CD14-positive monocyte (primary cell): ENCODE measurements around the gene FKBP4. TPM values are rescaled to one million over a fixed set of nuclear protein-coding genes. Genes with fewer than 3 reads are reported as not detected.

ENCODE experiments used
- DNase-seq, 3 donors: peaks; one replicate each; pipeline ENCODE4 v3.0.0-alpha.2; 2011 to 2022
- H2AFZ ChIP-seq: 2 replicates; pipeline ENCODE4 v1.6.0; 2012; ENCODE audit warnings: mild to moderate bottlenecking, low read depth, low read length, inconsistent platforms; ENCODE audit not compliant: insufficient read depth, poor library complexity, severe bottlenecking
- H3K27ac ChIP-seq, 2 donors: 1 replicate in 1 of 2; 2 replicates in 1 of 2; pipeline ENCODE4 v1.5.1; 2012 to 2013; ENCODE audit warnings: low read length in 2 of 2, control low read depth in 1 of 2, inconsistent platforms in 1 of 2, low read depth in 1 of 2, mild to moderate bottlenecking in 1 of 2
- H3K27me3 ChIP-seq, 2 donors: one replicate each; pipeline versions ENCODE4 v1.6.0 to v1.6.1; 2011 to 2013; ENCODE audit warnings: low read length in 2 of 2; ENCODE audit not compliant: control insufficient read depth in 2 of 2, insufficient read depth in 2 of 2
- H3K36me3 ChIP-seq, 2 donors: replicated peaks in 1 of 2; 1 replicate in 1 of 2; 2 replicates in 1 of 2; pipeline versions ENCODE4 v1.5.1 to v1.6.1; 2012 to 2013; ENCODE audit warnings: low read length in 2 of 2, control low read depth in 1 of 2, inconsistent platforms in 1 of 2, mild to moderate bottlenecking in 1 of 2; ENCODE audit not compliant: insufficient read depth in 2 of 2, control insufficient read depth in 1 of 2
- H3K4me1 ChIP-seq, 2 donors: 1 replicate in 1 of 2; 2 replicates in 1 of 2; pipeline versions ENCODE4 v1.5.1 to v1.6.1; 2012 to 2013; ENCODE audit warnings: low read length in 2 of 2, control low read depth in 1 of 2, inconsistent platforms in 1 of 2, mild to moderate bottlenecking in 1 of 2, moderate library complexity in 1 of 2; ENCODE audit not compliant: insufficient read depth in 2 of 2, control insufficient read depth in 1 of 2
- H3K4me2 ChIP-seq: replicated peaks from 2 replicates; pipeline ENCODE3; 2012; ENCODE audit warnings: low read length, moderate library complexity, mild to moderate bottlenecking; ENCODE audit not compliant: poor library complexity, severe bottlenecking; ENCODE audit errors: extremely low read depth
- H3K4me3 ChIP-seq, 3 experiments: fragments of 200-600 bp in 1 of 3; sonication (generic) in 1 of 3; replicated peaks in 1 of 3; 1 replicate in 2 of 3; 2 replicates in 1 of 3; pipeline ENCODE4 v1.5.1; 2011 to 2013; ENCODE audit warnings: low read length in 3 of 3, mild to moderate bottlenecking in 3 of 3, control low read depth in 2 of 3, low read depth in 2 of 3, inconsistent platforms in 1 of 3, moderate library complexity in 1 of 3
- H3K79me2 ChIP-seq: 2 replicates; pipeline ENCODE4 v1.6.0; 2012; ENCODE audit warnings: mild to moderate bottlenecking, control low read depth, inconsistent platforms, low read length, moderate library complexity; ENCODE audit not compliant: insufficient read depth
- H3K9ac ChIP-seq: 2 replicates; pipeline ENCODE4 v1.6.0; 2017; ENCODE audit warnings: low read length, mild to moderate bottlenecking; ENCODE audit not compliant: insufficient read depth, poor library complexity, severe bottlenecking
- H3K9me3 ChIP-seq, 2 donors: replicated peaks in 1 of 2; 1 replicate in 1 of 2; 2 replicates in 1 of 2; pipeline versions ENCODE4 v1.5.1 to v1.6.1; 2012 to 2013; ENCODE audit warnings: low read length in 2 of 2, control low read depth in 1 of 2; ENCODE audit not compliant: control insufficient read depth in 1 of 2, insufficient read depth in 1 of 2
- H4K20me1 ChIP-seq: 2 replicates; pipeline ENCODE4 v1.6.0; 2012; ENCODE audit warnings: mild to moderate bottlenecking, low read length, control low read depth, moderate library complexity; ENCODE audit not compliant: insufficient read depth
- H3K27ac Mint-ChIP-seq, 7 donors: one replicate each; pipeline ENCODE4 v1.8.0; 2020; ENCODE audit warnings: mild to moderate bottlenecking in 7 of 7, mixed read lengths in 7 of 7, moderate library complexity in 6 of 7, inconsistent platforms in 2 of 7
- H3K27me3 Mint-ChIP-seq, 3 donors: one replicate each; pipeline ENCODE4 v1.8.0; 2021 to 2022; ENCODE audit warnings: low read depth in 3 of 3, mild to moderate bottlenecking in 3 of 3, mixed read lengths in 3 of 3, moderate library complexity in 3 of 3, inconsistent platforms in 1 of 3
- H3K36me3 Mint-ChIP-seq, 2 donors: one replicate each; pipeline ENCODE4 v1.8.0; 2020; ENCODE audit warnings: mixed read lengths in 2 of 2, inconsistent platforms in 1 of 2, mild to moderate bottlenecking in 1 of 2
- H3K4me1 Mint-ChIP-seq: one replicate; pipeline ENCODE4 v1.8.0; 2020; ENCODE audit warnings: mild to moderate bottlenecking, mixed read lengths
- H3K4me3 Mint-ChIP-seq, 2 donors: one replicate each; pipeline ENCODE4 v1.8.0; 2020; ENCODE audit warnings: mild to moderate bottlenecking in 2 of 2, mixed read lengths in 2 of 2, moderate library complexity in 1 of 2
- H3K9me3 Mint-ChIP-seq, 7 donors: one replicate each; pipeline ENCODE4 v1.8.0; 2020 to 2022; ENCODE audit warnings: mixed read lengths in 7 of 7, mild to moderate bottlenecking in 6 of 7, moderate library complexity in 6 of 7, inconsistent platforms in 2 of 7
- WGBS: methylation state at CpG from one replicate; pipeline ENCODE4 v1.1.5; 2013; ENCODE audit warnings: missing lambda C conversion rate; ENCODE audit not compliant: insufficient coverage; 5-methylcytosine and 5-hydroxymethylcytosine counted together
- intact Hi-C, 2 donors: fragments of 100-400 bp; cut with micrococcal nuclease; formaldehyde crosslinking; loops; one replicate each; pipeline versions ENCODE4 v1.15.0 to v1.15.1; 2023
- polyA plus RNA-seq, 3 donors: library from polyadenylated mRNA; depleted of rRNA in 1 of 3; unstranded in 2 of 3; stranded (reverse) in 1 of 3; fragments of 300-500 nt in 2 of 3; fragments of >200 nt in 1 of 3; fragmentation: Illumina TruSeq in 2 of 3; gene quantifications; 1 replicate in 2 of 3; 2 replicates in 1 of 3; pipeline ENCODE4 v1.2.3, GENCODE V29; 2012 to 2021
- TF ChIP-seq, protein P1 (sequence below): fragments of 200-600 bp; IDR thresholded peaks from one replicate; pipeline ENCODE4 v1.8.0; 2022; ENCODE audit warnings: antibody characterized with exemption, mild to moderate bottlenecking

FKBP4 gene
- polyA plus RNA-seq, 3 donors, result 19.3 to 22.1 (median 20.1) TPM

DNA sequence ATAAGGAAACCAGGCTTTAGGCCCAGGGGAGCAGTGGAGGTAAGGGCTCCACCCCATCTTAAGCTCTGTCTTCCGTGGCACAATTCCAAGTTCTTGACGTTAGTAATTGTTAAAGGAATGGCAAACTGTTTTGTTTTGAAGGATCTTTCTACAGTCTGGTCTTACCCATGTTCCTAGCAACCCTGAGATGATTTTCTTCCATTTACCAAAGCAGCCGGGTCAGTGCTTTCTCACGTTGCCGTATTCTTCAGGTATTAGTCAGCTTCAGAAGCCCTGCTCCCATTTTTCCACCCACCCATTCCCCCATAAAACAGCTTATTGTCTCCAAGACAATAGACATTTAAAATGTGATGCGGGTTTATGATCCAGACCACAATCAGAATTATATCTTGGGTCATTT, 29.8 kb downstream of the FKBP4 start:
- H3K36me3 Mint-ChIP-seq, result peaks cover 91 to 99% of the 10 kb centered on the region in 2 donors
- no peak overlapping the region for H3K4me3 Mint-ChIP-seq
- no peak overlapping the region for H2AFZ ChIP-seq

DNA sequence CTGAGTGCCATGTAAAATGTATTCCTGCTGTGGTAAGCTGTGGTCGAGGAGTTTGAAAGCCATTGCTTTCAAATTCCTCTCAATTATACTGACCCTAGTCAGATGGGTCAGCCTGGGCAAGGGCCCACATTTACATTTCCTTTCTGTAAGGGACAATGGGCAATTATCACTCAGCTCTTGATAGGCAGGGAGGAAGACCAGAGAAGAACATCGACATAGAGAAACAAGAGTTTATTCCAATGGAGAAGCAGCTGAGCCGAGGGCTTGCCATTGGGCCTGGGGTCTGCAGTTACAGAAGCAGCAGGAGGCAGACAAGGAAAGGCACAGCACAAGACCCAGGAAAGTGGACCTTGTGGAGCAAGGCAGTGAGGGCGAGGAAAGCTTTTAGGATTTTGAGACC, 30.4 kb downstream of the FKBP4 start:
- WGBS, result 100% methylated on average over 3 of the region's 4 CpGs
- peaks cover 88 to 97% of the 10 kb centered on the region in 2 donors for H3K36me3 Mint-ChIP-seq

More for the DNA sequence above, 29.8 kb downstream of the FKBP4 start:
- TF ChIP-seq, protein P1, sequence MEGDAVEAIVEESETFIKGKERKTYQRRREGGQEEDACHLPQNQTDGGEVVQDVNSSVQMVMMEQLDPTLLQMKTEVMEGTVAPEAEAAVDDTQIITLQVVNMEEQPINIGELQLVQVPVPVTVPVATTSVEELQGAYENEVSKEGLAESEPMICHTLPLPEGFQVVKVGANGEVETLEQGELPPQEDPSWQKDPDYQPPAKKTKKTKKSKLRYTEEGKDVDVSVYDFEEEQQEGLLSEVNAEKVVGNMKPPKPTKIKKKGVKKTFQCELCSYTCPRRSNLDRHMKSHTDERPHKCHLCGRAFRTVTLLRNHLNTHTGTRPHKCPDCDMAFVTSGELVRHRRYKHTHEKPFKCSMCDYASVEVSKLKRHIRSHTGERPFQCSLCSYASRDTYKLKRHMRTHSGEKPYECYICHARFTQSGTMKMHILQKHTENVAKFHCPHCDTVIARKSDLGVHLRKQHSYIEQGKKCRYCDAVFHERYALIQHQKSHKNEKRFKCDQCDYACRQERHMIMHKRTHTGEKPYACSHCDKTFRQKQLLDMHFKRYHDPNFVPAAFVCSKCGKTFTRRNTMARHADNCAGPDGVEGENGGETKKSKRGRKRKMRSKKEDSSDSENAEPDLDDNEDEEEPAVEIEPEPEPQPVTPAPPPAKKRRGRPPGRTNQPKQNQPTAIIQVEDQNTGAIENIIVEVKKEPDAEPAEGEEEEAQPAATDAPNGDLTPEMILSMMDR, result no peak
- intact Hi-C loops, result no loop called here
- Histone ChIP-seq H3K36me3 (peaks cover 89 to 97% of the 10 kb centered on the region in 2 donors), H4K20me1 (no peaks in the 10 kb centered on the region), H3K9me3 (no peaks in the 10 kb centered on the region), H3K79me2 (no peaks in the 10 kb centered on the region), H3K27me3 (no peaks in the 10 kb centered on the region), H3K4me3 (no peak overlapping the region), H3K27ac (no peak overlapping the region), H3K4me2 (no peak overlapping the region), H3K4me1 (no peaks in the 10 kb centered on the region), H3K9ac (no peak overlapping the region)
- WGBS, result 96% methylated on average over 4 of the region's 6 CpGs
- no peaks in the 10 kb centered on the region for H3K9me3 Mint-ChIP-seq
- H3K4me1 Mint-ChIP-seq, result no peaks in the 10 kb centered on the region
- DNase-seq, result no peak
- H3K27ac Mint-ChIP-seq, result no peak overlapping the region
- H3K27me3 Mint-ChIP-seq, result no peaks in the 10 kb centered on the region

More for the DNA sequence above, 30.4 kb downstream of the FKBP4 start:
- TF ChIP-seq, protein P1, result no peak
- no peaks in the 10 kb centered on the region for H3K79me2 ChIP-seq
- no peaks in the 10 kb centered on the region for H3K9me3 Mint-ChIP-seq
- no peak overlapping the region for H2AFZ ChIP-seq
- H3K36me3 ChIP-seq, result peaks cover 84 to 97% of the 10 kb centered on the region in 2 donors
- intact Hi-C loops, result no loop called here
- no peak overlapping the region for H3K4me3 ChIP-seq
- H3K27ac ChIP-seq, result no peak overlapping the region
- no peaks in the 10 kb centered on the region for H3K4me1 Mint-ChIP-seq
- no peaks in the 10 kb centered on the region for H3K4me1 ChIP-seq
- no peak overlapping the region for H3K27ac Mint-ChIP-seq
- no peak overlapping the region for H3K4me2 ChIP-seq
- no peak for DNase-seq
- H4K20me1 ChIP-seq, result no peaks in the 10 kb centered on the region
- no peaks in the 10 kb centered on the region for H3K9me3 ChIP-seq
- no peak overlapping the region for H3K4me3 Mint-ChIP-seq
- H3K9ac ChIP-seq, result no peak overlapping the region
- H3K27me3 Mint-ChIP-seq, result no peaks in the 10 kb centered on the region
- no peaks in the 10 kb centered on the region for H3K27me3 ChIP-seq
